Aortic smooth muscle cell (primary cell): ENCODE measurements around the gene PYURF. TPM values are rescaled to one million over a fixed set of nuclear protein-coding genes. Genes with fewer than 3 reads are reported as not detected.

Experiments used
- total RNA-seq: library from RNA; depleted of rRNA; stranded (reverse); fragments of >200 nt; gene quantifications from 2 replicates; pipeline ENCODE4 v1.2.3, GENCODE V29; 2014

The PYURF gene, protein sequence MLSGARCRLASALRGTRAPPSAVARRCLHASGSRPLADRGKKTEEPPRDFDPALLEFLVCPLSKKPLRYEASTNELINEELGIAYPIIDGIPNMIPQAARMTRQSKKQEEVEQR
- 75.4 and 81.0 TPM in 2 replicates for total RNA-seq

DNA sequence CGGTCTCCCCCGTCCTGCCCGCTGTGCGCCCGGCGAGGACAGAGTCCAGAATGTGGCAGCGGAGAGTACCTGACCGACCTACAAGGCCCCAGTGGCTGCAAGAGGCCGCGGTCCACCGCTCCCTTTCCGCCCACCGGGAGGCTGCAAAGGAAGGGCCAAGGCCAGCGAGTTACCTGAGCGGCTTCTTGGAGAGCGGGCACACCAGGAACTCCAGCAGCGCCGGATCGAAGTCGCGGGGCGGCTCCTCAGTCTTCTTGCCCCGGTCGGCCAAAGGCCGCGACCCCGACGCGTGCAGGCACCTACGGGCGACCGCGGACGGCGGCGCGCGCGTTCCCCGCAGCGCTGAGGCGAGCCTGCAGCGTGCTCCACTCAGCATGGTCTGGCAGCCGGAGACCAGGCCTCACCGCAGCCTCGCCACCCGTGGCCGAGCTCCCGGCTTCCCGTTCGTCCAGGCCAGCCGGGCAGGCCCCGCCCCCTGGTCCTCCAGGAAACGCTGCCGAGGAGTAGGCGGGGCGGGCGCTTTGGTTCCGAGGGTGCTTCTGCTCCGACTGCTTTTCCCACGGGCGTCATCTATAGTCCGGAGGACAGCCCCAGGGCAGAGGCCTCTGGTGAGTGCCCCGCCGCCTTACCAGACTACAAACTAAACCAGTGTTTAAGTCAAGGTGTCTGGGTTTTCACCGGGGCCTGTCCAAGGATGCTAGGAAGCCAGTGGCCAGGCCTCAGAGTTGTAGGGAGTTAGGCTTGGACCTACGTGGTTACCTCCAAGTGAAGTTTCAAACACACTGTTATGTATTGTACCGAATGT lies at the start of gene PYURF:
Gene PYURF, minus strand, starts transcription at position 452 of the 805 bp plus-strand sequence. Its CDS starts 76 bp downstream, at position 376.

Other genes with a start within 250 kb of the PYURF start
- gene PPM1K, start 239.2 kb downstream of the PYURF start, total RNA-seq: 18.7 and 19.4 TPM in 2 replicates
- gene HERC6, start 144.9 kb downstream of the PYURF start, total RNA-seq: 6.3 and 7.5 TPM in 2 replicates
- 1.6 and 2.5 TPM in 2 replicates for gene HERC5, start 66.7 kb downstream of the PYURF start, total RNA-seq
- 13.3 and 14.0 TPM in 2 replicates for gene HERC3, start 68.7 kb upstream of the PYURF start, total RNA-seq
- gene NAP1L5, start 174.1 kb upstream of the PYURF start, total RNA-seq: 11.6 and 15.1 TPM in 2 replicates